Neural cell (in vitro differentiated cells): Measurements from ENCODE around the gene YIPF2.

Source experiments
- EP300 ChIP-seq: fragments of 450-650 bp; conservative IDR thresholded peaks from 2 replicates; pipeline ENCODE4 v1.6.1; 2014; ENCODE audit warnings: antibody characterized with exemption, mild to moderate bottlenecking, moderate library complexity; ENCODE audit not compliant: poor library complexity, severe bottlenecking
- POLR2AphosphoS5 ChIP-seq: IDR thresholded peaks from 2 replicates; pipeline ENCODE4 v1.6.1; 2012
- RAD21 ChIP-seq: fragments of 450-650 bp; conservative IDR thresholded peaks from 2 replicates; pipeline ENCODE4 v1.6.1; 2014; ENCODE audit warnings: antibody characterized with exemption, mild to moderate bottlenecking, moderate library complexity
- TAF1 ChIP-seq: IDR thresholded peaks from 2 replicates; pipeline ENCODE4 v1.6.1; 2012; ENCODE audit warnings: low read depth
- TF ChIP-seq, protein P1 (sequence below): fragments of 450-650 bp; IDR thresholded peaks from 2 replicates; pipeline ENCODE4 v1.5.1; 2014; ENCODE audit warnings: antibody characterized with exemption, mild to moderate bottlenecking, moderate library complexity; ENCODE audit not compliant: poor library complexity, severe bottlenecking

- TF ChIP-seq RAD21 (no peak), TAF1 (no peak), POLR2AphosphoS5 (no peak), EP300 (no peak)
- TF ChIP-seq, protein P1, sequence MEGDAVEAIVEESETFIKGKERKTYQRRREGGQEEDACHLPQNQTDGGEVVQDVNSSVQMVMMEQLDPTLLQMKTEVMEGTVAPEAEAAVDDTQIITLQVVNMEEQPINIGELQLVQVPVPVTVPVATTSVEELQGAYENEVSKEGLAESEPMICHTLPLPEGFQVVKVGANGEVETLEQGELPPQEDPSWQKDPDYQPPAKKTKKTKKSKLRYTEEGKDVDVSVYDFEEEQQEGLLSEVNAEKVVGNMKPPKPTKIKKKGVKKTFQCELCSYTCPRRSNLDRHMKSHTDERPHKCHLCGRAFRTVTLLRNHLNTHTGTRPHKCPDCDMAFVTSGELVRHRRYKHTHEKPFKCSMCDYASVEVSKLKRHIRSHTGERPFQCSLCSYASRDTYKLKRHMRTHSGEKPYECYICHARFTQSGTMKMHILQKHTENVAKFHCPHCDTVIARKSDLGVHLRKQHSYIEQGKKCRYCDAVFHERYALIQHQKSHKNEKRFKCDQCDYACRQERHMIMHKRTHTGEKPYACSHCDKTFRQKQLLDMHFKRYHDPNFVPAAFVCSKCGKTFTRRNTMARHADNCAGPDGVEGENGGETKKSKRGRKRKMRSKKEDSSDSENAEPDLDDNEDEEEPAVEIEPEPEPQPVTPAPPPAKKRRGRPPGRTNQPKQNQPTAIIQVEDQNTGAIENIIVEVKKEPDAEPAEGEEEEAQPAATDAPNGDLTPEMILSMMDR: no peak
These were observed 31.4 kb downstream of the YIPF2 start for GRCh38 chr19:10896851-10897526.
